GM12878 (cell line): ENCODE measurements around the gene TPRA1. TPM values are rescaled to one million over a fixed set of nuclear protein-coding genes. Genes with fewer than 3 reads are reported as not detected.

ENCODE experiments used
- ATAC-seq: fragments of 200-7000 bp; cut with Tn5 transposase; 3 replicates; pipeline ENCODE4 v1.9.1; 2020; ENCODE audit warnings: mild to moderate bottlenecking, moderate library complexity
- BruUV-seq: library from RNA; stranded (reverse); fragments of 400-500 nt; replicated peaks from 2 replicates; lab custom pipeline; 2021; lab: Mats Ljungman, UMichigan
- CTCF ChIA-PET: fragments of 300-600 bp; sonication (Branson Sonifier 250); formaldehyde crosslinking; extraction: SDS; loops from one replicate; lab custom pipeline; 2021; ENCODE audit warnings: inconsistent platforms; lab: Yijun Ruan, JAX
- POLR2A ChIA-PET: fragments of 350-600 bp; formaldehyde crosslinking; extraction: SDS; loops from one replicate; lab custom pipeline; 2021; ENCODE audit warnings: inconsistent platforms; lab: Charles Lee
- RAD21 ChIA-PET: fragments of 300-600 bp; sonication (Branson Sonifier 250); formaldehyde crosslinking; loops from one replicate; lab custom pipeline; 2023; ENCODE audit warnings: antibody characterized with exemption; ENCODE audit not compliant: unreplicated experiment; lab: Charles Lee
- SMC1A ChIA-PET: fragments of 300-600 bp; sonication (Branson Sonifier 250); formaldehyde crosslinking; loops from one replicate; lab custom pipeline; 2023; ENCODE audit not compliant: unreplicated experiment, uncharacterized antibody; lab: Charles Lee
- DNase-seq: peaks from one replicate; pipeline ENCODE4 v3.0.0-alpha.2; 2011; ENCODE audit warnings: low read depth, low spot score
- FAIRE-seq: peaks from 3 replicates; lab custom pipeline; 2011; peaks lifted over from hg19 to GRCh38; lab: Jason Lieb, UNC
- H2AFZ ChIP-seq: 2 replicates; pipeline ENCODE4 v1.6.0; 2011; ENCODE audit warnings: low read depth, low read length, control low read depth; ENCODE audit not compliant: control insufficient read depth
- H3K27ac ChIP-seq: 2 replicates; pipeline ENCODE4 v1.5.1; 2011; ENCODE audit warnings: control low read depth; ENCODE audit not compliant: control insufficient read depth, insufficient read depth
- H3K27me3 ChIP-seq, 2 experiments: replicated peaks in 1 of 2; 2 replicates each; pipeline versions ENCODE4 v1.6.0 to v1.6.1; 2011; ENCODE audit warnings: low read length in 1 of 2; ENCODE audit not compliant: control insufficient read depth in 2 of 2, insufficient read depth in 2 of 2
- H3K36me3 ChIP-seq, 2 experiments: 2 replicates each; pipeline ENCODE4 v1.5.1; 2011; ENCODE audit warnings: low read length in 1 of 2; ENCODE audit not compliant: control insufficient read depth in 2 of 2, insufficient read depth in 2 of 2
- H3K4me1 ChIP-seq: 2 replicates; pipeline ENCODE4 v1.6.1; 2011; ENCODE audit warnings: mild to moderate bottlenecking, low read length, moderate library complexity, mixed read lengths; ENCODE audit not compliant: control insufficient read depth, insufficient read depth
- H3K4me2 ChIP-seq: 2 replicates; pipeline ENCODE4 v1.6.0; 2011; ENCODE audit warnings: control low read depth; ENCODE audit not compliant: control insufficient read depth, insufficient read depth
- H3K4me3 ChIP-seq: fragments of 200-600 bp; sonication (generic); 2 replicates; pipeline ENCODE4 v1.5.1; 2016
- H3K79me2 ChIP-seq: 2 replicates; pipeline ENCODE4 v1.6.0; 2011; ENCODE audit warnings: low read length; ENCODE audit not compliant: control insufficient read depth, insufficient read depth
- H3K9ac ChIP-seq: 2 replicates; pipeline ENCODE4 v1.8.0; 2011; ENCODE audit warnings: low read length, control low read depth, mixed read lengths; ENCODE audit not compliant: control insufficient read depth, insufficient read depth
- H3K9me3 ChIP-seq: replicated peaks from 3 replicates; pipeline ENCODE4 v1.5.1; 2011; ENCODE audit warnings: mild to moderate bottlenecking, low read length; ENCODE audit not compliant: control insufficient read depth, insufficient read depth
- H4K20me1 ChIP-seq: 2 replicates; pipeline ENCODE4 v1.6.0; 2011; ENCODE audit not compliant: control insufficient read depth, insufficient read depth
- ASH2L ChIP-seq: fragments of 300-600, 200-600 bp; sonication (generic); IDR thresholded peaks from 2 replicates; pipeline ENCODE4 v1.6.1; 2017; ENCODE audit warnings: low read depth, mild to moderate bottlenecking, borderline replicate concordance
- CBX5 ChIP-seq: sonication (generic); IDR thresholded peaks from 2 replicates; pipeline ENCODE4 v1.6.1; 2016; ENCODE audit warnings: low read depth, moderate library complexity, mild to moderate bottlenecking, inconsistent platforms
- CHD2 ChIP-seq: IDR thresholded peaks from 2 replicates; pipeline ENCODE4 v1.6.1; 2011; ENCODE audit warnings: low read depth, low read length, improper control_type of control experiment, borderline replicate concordance
- CHD4 ChIP-seq: fragments of 200-600 bp; sonication (generic); IDR thresholded peaks from 2 replicates; pipeline ENCODE4 v1.6.1; 2016; ENCODE audit warnings: mild to moderate bottlenecking
- EP300 ChIP-seq, 2 experiments: fragments of 150-350 bp in 1 of 2; IDR thresholded peaks; 2 replicates each; pipeline ENCODE4 v1.6.1; 2011 to 2012; ENCODE audit warnings: low read depth in 2 of 2, low read length in 2 of 2, borderline replicate concordance in 1 of 2, improper control_type of control experiment in 1 of 2, inconsistent platforms in 1 of 2; ENCODE audit not compliant: control insufficient read depth in 1 of 2
- IKZF2 ChIP-seq, 2 experiments: fragments of 450-650 bp; IDR thresholded peaks; 2 replicates each; pipeline ENCODE4 v1.6.1; 2017; ENCODE audit warnings: mild to moderate bottlenecking in 2 of 2, moderate library complexity in 2 of 2
- MTA3 ChIP-seq: IDR thresholded peaks from 2 replicates; pipeline ENCODE4 v1.6.1; 2012; ENCODE audit warnings: low read length, inconsistent platforms, borderline replicate concordance
- NFYB ChIP-seq: IDR thresholded peaks from 2 replicates; pipeline ENCODE4 v1.6.1; 2011; ENCODE audit warnings: low read depth, mild to moderate bottlenecking, low read length, improper control_type of control experiment, moderate library complexity; ENCODE audit not compliant: insufficient read depth
- POLR2AphosphoS5 ChIP-seq: IDR thresholded peaks from 2 replicates; pipeline ENCODE4 v1.6.1; 2011; ENCODE audit warnings: mild to moderate bottlenecking, low read length, inconsistent platforms
- RFX5 ChIP-seq: IDR thresholded peaks from 2 replicates; pipeline ENCODE4 v1.6.1; 2011; ENCODE audit warnings: low read depth, low read length, improper control_type of control experiment
- SMAD1 ChIP-seq: fragments of 450-650 bp; IDR thresholded peaks from 2 replicates; pipeline ENCODE4 v1.6.1; 2018; ENCODE audit warnings: mild to moderate bottlenecking, low read depth; ENCODE audit not compliant: partially characterized antibody
- SMARCA5 ChIP-seq: fragments of 450-650 bp; IDR thresholded peaks from 2 replicates; pipeline ENCODE4 v1.6.1; 2017; ENCODE audit warnings: mild to moderate bottlenecking
- TCF12 ChIP-seq: IDR thresholded peaks from 2 replicates; pipeline ENCODE4 v1.6.1; 2011; ENCODE audit warnings: low read depth, mild to moderate bottlenecking, low read length
- YBX1 ChIP-seq: fragments of 450-650 bp; IDR thresholded peaks from 2 replicates; pipeline ENCODE4 v1.6.1; 2016; ENCODE audit warnings: antibody characterized with exemption
- ZBTB4 ChIP-seq: fragments of 450-650 bp; formaldehyde crosslinking; IDR thresholded peaks from 2 replicates; pipeline ENCODE4 v1.4.0; 2022; ENCODE audit warnings: mild to moderate bottlenecking, moderate library complexity
- WGBS: methylation state at CpG from one replicate; pipeline ENCODE4 v1.1.6; 2016; ENCODE audit warnings: low lambda C conversion rate; ENCODE audit not compliant: insufficient replicate concordance, insufficient coverage; ENCODE audit errors: missing lambda C conversion rate; 5-methylcytosine and 5-hydroxymethylcytosine counted together
- in situ Hi-C: fragments of 300-500 bp; cut with MboI; formaldehyde crosslinking; loops from 9 replicates; pipeline ENCODE4 v1.14.3; 2018; ENCODE audit warnings: mixed read lengths
- intact Hi-C: fragments of 100-400 bp; cut with micrococcal nuclease; formaldehyde crosslinking; loops from one replicate; pipeline ENCODE4 v1.14.2; 2022; ENCODE audit not compliant: unreplicated experiment
- polyA plus RNA-seq, 11 experiments: library from polyadenylated mRNA; depleted of rRNA in 4 of 11; unstranded in 6 of 11; stranded (reverse) in 5 of 11; fragments of >200 nt; fragmentation: Nextera tagmentation in 4 of 11; fragmentation: Illumina TruSeq in 1 of 11; extraction: Ambion mirVana in 4 of 11; extraction: Trizol in 1 of 11; gene quantifications; 1 replicate in 1 of 11; 2 replicates in 10 of 11; pipeline versions ENCODE4 v1.2.1 to v1.2.3, GENCODE V29; 2011 to 2016; ENCODE audit warnings: inconsistent platforms in 2 of 11, missing spikeins in 2 of 11, low read depth in 1 of 11
- total RNA-seq, 4 experiments: library from RNA; depleted of rRNA in 3 of 4; stranded (reverse); fragments of >200 nt in 3 of 4; fragmentation: Illumina TruSeq in 1 of 4; extraction: Trizol in 1 of 4; gene quantifications; 2 replicates each; pipeline versions ENCODE4 v1.2.1 to v1.2.3, GENCODE V29; 2013 to 2021
- TF ChIP-seq, protein P1 (sequence below): fragments of 450-650 bp; conservative IDR thresholded peaks from 2 replicates; pipeline ENCODE4 v1.6.1; 2017; ENCODE audit warnings: mild to moderate bottlenecking, moderate library complexity
- TF ChIP-seq, protein P2 (sequence below): fragments of 450-650 bp; IDR thresholded peaks from 2 replicates; pipeline ENCODE4 v1.6.1; 2017; ENCODE audit warnings: borderline replicate concordance

Gene TPRA1
- total and polyA plus RNA-seq, 10 of the 15 experiments (the other 5 are each of a cell fraction or from before 2014, with no cell fraction given), result 1.8 to 39.6 (median 26.6) TPM

DNA sequence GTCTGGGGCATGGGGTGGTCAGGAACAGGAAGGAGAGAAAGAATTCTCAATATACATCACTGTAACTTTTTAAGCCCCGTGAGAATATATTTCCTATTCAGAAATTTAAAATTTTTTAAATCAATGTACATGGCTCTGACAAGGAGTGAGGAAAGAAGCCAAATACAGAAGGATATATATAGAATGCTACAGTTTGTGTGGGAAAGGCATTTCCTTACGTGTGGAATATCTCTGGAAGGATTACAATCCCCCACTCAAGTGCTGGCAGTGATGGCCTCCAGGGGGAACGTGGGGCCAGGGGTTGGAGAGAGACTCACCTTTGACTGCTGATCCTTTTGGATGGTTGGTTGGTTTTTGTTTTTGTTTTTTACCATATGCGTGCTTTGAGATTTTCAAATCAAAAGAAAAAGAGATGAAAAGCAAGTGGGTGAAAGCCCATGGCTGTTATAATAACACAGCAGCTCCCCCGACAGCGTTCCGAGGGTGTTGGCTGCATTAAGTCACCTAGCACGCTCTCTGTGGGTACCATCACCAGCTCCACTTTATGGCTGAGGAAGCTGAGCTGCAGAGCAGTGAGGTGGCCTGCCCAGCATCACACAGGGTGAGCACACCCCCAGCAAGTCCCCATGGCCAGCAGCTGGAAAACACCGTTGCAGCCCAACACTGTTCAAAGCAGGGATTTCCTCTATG is 39.9 kb downstream of the TPRA1 start:
- no peak overlapping the region for H2AFZ ChIP-seq
- H3K79me2 ChIP-seq, result no peaks in the 10 kb centered on the region
- in situ Hi-C loops (no loop called here), intact Hi-C loops (no loop called here)
- DNase-seq (no peak), ATAC-seq (no peak), FAIRE-seq (no peak)
- no peaks in the 10 kb centered on the region for H3K9me3 ChIP-seq
- ChIA-PET RAD21 (no interaction called here), CTCF (interaction anchor here (1.6 kb wide), 1 partner anchor 1028 kb away, joined by 6 read pairs; no protein-coding TSS in a partner anchor), SMC1A (no interaction called here), POLR2A (no interaction called here)
- WGBS, result 55% methylated on average over 9 of the region's 9 CpGs
- no peaks in the 10 kb centered on the region for H3K4me1 ChIP-seq
- H3K4me2 ChIP-seq, result no peak overlapping the region
- no peaks in the 10 kb centered on the region for H4K20me1 ChIP-seq
- no peak overlapping the region for H3K4me3 ChIP-seq
- BruUV-seq, result no TSS peak
- H3K27ac ChIP-seq, result no peak overlapping the region
- peaks cover 0 to 2% of the 10 kb centered on the region in 2 experiments; a peak in 3 of 4 replicates for H3K27me3 ChIP-seq
- H3K9ac ChIP-seq, result no peak overlapping the region
- H3K36me3 ChIP-seq, result no peaks in the 10 kb centered on the region
- TF ChIP-seq, protein P1, sequence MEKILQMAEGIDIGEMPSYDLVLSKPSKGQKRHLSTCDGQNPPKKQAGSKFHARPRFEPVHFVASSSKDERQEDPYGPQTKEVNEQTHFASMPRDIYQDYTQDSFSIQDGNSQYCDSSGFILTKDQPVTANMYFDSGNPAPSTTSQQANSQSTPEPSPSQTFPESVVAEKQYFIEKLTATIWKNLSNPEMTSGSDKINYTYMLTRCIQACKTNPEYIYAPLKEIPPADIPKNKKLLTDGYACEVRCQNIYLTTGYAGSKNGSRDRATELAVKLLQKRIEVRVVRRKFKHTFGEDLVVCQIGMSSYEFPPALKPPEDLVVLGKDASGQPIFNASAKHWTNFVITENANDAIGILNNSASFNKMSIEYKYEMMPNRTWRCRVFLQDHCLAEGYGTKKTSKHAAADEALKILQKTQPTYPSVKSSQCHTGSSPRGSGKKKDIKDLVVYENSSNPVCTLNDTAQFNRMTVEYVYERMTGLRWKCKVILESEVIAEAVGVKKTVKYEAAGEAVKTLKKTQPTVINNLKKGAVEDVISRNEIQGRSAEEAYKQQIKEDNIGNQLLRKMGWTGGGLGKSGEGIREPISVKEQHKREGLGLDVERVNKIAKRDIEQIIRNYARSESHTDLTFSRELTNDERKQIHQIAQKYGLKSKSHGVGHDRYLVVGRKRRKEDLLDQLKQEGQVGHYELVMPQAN, result no peak
- TF ChIP-seq EP300 (IDR thresholded peaks at IDR 0.05; ENCODE audit: borderline replicate concordance in 1 of 2, control insufficient read depth in 1 of 2, low read depth in 2 of 2, low read length in 2 of 2) (no peak), RFX5 (no peak), CHD4 (no peak), MTA3 (no peak), YBX1 (no peak), IKZF2 (IDR thresholded peaks at IDR 0.05) (no peak), TCF12 (no peak), NFYB (no peak), CBX5 (no peak), CHD2 (no peak), POLR2AphosphoS5 (no peak), ASH2L (no peak), SMAD1 (no peak), ZBTB4 (CRISPR knock-in tag) (no peak), SMARCA5 (no peak)
- TF ChIP-seq, protein P2, sequence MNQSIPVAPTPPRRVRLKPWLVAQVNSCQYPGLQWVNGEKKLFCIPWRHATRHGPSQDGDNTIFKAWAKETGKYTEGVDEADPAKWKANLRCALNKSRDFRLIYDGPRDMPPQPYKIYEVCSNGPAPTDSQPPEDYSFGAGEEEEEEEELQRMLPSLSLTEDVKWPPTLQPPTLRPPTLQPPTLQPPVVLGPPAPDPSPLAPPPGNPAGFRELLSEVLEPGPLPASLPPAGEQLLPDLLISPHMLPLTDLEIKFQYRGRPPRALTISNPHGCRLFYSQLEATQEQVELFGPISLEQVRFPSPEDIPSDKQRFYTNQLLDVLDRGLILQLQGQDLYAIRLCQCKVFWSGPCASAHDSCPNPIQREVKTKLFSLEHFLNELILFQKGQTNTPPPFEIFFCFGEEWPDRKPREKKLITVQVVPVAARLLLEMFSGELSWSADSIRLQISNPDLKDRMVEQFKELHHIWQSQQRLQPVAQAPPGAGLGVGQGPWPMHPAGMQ, result no peak
